ENCODE measurements around the gene CAMK4. TPM values are rescaled to one million over a fixed set of nuclear protein-coding genes. Genes with fewer than 3 reads are reported as not detected.

The CAMK4 gene
- total RNA-seq, 2 donors from 2014 or later: 3.8 to 6.6 TPM

DNA sequence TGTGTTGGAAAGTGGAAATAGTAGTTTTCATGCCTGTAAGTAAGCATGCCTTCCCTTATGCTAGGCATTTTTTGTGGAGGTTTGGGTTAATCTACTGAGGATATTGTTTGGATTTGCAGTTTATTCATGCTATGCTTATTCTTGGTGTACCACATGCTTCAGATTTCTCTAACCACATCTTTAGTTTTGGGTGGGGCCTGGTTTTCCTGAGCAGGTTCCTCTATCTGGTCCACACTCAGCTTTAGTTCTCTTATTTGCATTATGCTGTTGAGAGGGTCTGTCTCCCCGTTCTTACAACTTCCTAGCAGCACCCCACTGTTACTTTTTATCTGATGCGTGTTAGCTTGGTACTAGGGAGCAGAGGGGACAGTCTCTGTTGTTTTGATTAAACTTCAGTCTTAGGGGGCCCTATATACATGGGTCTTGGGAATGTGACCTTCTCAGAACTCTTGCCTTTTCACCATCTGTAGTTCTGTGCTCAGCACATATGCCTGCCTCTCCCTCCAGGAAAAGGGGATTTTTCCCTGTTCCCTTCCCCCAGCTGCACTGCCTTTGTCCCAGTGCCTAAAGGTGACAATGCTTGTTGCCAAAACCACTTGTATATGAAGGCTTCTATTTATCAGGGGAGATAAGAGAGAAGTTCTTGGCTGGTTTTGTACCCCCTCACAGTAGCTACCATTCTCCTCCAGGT is 10.0 kb upstream of the CAMK4 start:
- DNase-seq (ENCODE audit: low spot score) (no peak), ATAC-seq (ENCODE audit: insufficient number of reproducible peaks, low FRiP score, low read depth) (no peak)
- Histone ChIP-seq H3K4me1 (ENCODE audit: control insufficient read depth in 1 of 2, low read depth in 2 of 2) (no peaks in the 10 kb centered on the region), H3K27ac (no peak overlapping the region), H3K27me3 (replicated peaks; ENCODE audit: insufficient read depth) (no peaks in the 10 kb centered on the region), H3K9me3 (no peaks in the 10 kb centered on the region), H3K36me3 (no peaks in the 10 kb centered on the region), H3K4me3 (no peak overlapping the region)
- TF ChIP-seq, protein P1, sequence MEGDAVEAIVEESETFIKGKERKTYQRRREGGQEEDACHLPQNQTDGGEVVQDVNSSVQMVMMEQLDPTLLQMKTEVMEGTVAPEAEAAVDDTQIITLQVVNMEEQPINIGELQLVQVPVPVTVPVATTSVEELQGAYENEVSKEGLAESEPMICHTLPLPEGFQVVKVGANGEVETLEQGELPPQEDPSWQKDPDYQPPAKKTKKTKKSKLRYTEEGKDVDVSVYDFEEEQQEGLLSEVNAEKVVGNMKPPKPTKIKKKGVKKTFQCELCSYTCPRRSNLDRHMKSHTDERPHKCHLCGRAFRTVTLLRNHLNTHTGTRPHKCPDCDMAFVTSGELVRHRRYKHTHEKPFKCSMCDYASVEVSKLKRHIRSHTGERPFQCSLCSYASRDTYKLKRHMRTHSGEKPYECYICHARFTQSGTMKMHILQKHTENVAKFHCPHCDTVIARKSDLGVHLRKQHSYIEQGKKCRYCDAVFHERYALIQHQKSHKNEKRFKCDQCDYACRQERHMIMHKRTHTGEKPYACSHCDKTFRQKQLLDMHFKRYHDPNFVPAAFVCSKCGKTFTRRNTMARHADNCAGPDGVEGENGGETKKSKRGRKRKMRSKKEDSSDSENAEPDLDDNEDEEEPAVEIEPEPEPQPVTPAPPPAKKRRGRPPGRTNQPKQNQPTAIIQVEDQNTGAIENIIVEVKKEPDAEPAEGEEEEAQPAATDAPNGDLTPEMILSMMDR (IDR thresholded peaks at IDR 0.05): no peak

DNA sequence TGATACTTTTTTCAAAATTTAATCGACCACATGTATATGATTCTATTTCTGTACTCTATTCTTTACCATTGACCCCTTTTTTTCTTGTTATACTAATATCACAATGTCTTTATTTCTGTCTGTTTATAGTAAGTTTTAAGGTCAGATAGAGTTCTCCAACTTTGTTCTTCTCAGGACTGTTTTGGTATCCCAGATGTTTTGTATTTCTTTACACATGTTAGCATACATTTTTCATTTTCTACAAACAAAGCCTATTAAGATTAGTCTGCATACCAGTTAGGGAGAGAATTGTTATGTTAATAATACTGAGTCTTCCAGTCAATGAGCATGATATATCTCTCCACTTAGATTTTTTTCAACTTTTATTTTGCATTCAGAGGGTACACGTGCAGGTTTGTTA is 8.2 kb upstream of the CAMK4 start:
- TF ChIP-seq, protein P1 (IDR thresholded peaks at IDR 0.05): no peak
- Histone ChIP-seq H3K27me3 (replicated peaks; ENCODE audit: insufficient read depth) (no peaks in the 10 kb centered on the region), H3K9me3 (no peaks in the 10 kb centered on the region), H3K4me3 (no peak overlapping the region), H3K4me1 (ENCODE audit: control insufficient read depth in 1 of 2, low read depth in 2 of 2) (no peaks in the 10 kb centered on the region), H3K36me3 (no peaks in the 10 kb centered on the region), H3K27ac (no peak overlapping the region)
- DNase-seq (ENCODE audit: low spot score): no peak
- no peak for ATAC-seq (ENCODE audit: insufficient number of reproducible peaks, low FRiP score, low read depth)

DNA sequence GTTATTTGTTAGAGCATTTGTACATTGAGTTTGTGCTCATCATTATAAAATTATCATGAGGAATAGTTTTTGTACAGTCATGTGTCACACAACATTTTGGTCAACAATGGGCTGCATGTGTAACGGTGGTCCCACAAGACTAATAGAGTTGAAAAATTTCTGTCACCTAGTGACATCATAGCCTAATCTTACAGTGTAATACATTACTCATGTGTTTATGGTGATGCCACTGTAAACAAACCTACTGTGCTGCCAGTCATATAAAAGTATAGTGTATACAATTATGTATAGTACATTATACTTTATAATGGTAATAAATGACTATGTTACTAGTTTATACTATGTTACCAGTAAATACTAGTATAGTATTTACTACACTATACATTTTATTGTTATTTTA is 3.0 kb upstream of the CAMK4 start:
- H3K4me3 ChIP-seq: no peak overlapping the region
- DNase-seq (ENCODE audit: low spot score): no peak
- no peak for ATAC-seq (ENCODE audit: insufficient number of reproducible peaks, low FRiP score, low read depth)
- no peaks in the 10 kb centered on the region for H3K27me3 ChIP-seq (replicated peaks; ENCODE audit: insufficient read depth)
- TF ChIP-seq, protein P1 (IDR thresholded peaks at IDR 0.05): no peak
- no peaks in the 10 kb centered on the region for H3K9me3 ChIP-seq
- no peak overlapping the region for H3K27ac ChIP-seq
- H3K4me1 ChIP-seq (ENCODE audit: control insufficient read depth in 1 of 2, low read depth in 2 of 2): peaks cover 5% of the 10 kb centered on the region in 2 donors
- no peaks in the 10 kb centered on the region for H3K36me3 ChIP-seq

DNA sequence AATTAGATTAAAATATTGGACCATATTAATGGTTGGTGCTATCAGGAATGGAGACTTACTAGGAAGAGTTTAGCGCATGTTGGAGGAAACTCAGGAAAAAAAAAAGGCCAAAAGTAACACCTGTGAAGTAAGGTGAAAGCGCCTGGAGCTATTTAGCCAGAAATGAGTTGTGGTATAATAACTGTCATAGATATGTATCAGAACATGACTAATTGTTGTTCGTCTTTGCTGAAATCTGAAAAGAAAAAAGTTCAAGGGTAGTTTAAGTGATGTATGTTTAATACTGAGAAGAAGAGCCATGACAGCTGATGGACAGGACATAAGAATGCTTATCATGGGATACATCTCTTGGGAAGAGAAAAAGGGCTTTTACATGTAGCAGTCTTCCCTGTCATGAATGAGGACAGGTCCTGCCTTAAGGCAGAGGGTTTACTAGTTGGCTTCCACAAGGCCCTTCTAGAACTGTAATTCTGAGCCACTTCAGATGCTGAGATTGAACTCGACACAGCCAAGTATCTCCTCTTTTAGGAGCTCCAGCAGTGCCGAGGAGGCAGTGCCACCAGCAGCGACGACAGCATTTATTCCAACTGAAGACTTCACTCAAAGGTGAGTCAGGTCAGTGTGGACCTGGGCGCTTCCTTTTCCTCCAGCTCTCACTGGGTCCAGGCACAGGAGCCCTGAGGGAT is 940 bp upstream of the CAMK4 start:
- TF ChIP-seq, protein P1 (IDR thresholded peaks at IDR 0.05): no peak
- H3K4me3 ChIP-seq: peak overlapping the region; percentile 83
- peaks cover 5 to 9% of the 10 kb centered on the region in 2 donors for H3K4me1 ChIP-seq (ENCODE audit: control insufficient read depth in 1 of 2, low read depth in 2 of 2)
- DNase-seq (ENCODE audit: low spot score) (no peak), ATAC-seq (ENCODE audit: insufficient number of reproducible peaks, low FRiP score, low read depth) (peak; percentile 23)
- no peak overlapping the region for H3K27ac ChIP-seq
- H3K27me3 ChIP-seq (replicated peaks; ENCODE audit: insufficient read depth): no peaks in the 10 kb centered on the region
- no peaks in the 10 kb centered on the region for H3K36me3 ChIP-seq
- no peaks in the 10 kb centered on the region for H3K9me3 ChIP-seq

DNA sequence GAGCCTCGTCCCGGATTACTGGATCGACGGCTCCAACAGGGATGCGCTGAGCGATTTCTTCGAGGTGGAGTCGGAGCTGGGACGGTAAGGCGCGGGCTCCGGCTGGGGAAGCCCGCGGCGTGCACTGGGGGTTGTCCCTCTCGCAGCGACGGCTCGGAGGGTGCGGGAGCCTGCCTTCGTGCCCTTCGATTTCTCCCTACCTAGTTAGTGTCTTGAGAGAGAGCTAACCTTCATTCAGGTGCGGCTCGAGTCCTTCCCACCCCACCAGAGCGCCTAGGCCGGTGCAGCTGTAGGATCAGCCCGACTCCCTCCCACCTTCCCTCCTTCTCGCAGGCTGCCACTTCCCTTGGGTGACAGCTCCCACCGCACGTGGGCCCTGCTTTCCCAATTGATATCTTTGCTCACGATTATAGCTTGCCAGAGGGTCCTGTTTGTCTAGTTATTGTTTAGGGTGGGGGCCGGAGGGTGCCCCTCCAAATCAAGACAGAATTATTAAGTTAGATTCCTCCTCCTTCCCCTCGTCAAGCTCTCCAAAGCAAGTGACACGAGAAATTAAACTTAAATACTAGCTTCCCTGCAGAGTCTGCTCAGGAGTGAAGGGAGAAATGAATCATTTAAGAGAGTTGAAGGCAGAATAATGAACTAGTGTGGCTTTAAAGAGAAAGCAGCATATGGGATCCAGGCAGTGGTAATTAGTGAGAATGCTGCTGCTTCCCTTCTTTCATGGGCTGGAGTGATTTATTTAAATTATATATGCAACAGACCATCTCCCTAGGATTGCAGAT is 569 bp downstream of the CAMK4 start:
- DNase-seq (ENCODE audit: low spot score) (no peak), ATAC-seq (ENCODE audit: insufficient number of reproducible peaks, low FRiP score, low read depth) (no peak)
- Histone ChIP-seq H3K4me1 (ENCODE audit: control insufficient read depth in 1 of 2, low read depth in 2 of 2) (peaks cover 5 to 9% of the 10 kb centered on the region in 2 donors), H3K36me3 (no peaks in the 10 kb centered on the region), H3K9me3 (no peaks in the 10 kb centered on the region), H3K4me3 (peak overlapping the region; percentile 83), H3K27ac (no peak overlapping the region), H3K27me3 (replicated peaks; ENCODE audit: insufficient read depth) (no peaks in the 10 kb centered on the region)
- TF ChIP-seq, protein P1 (IDR thresholded peaks at IDR 0.05): no peak

All from thoracic aorta (tissue), 2 donors.